AG04450 (cell line): ENCODE results near the gene AMBP. TPM values are rescaled to one million over a fixed set of nuclear protein-coding genes. Genes with fewer than 3 reads are reported as not detected.

Source experiments
- CTCF ChIA-PET: fragments of 300-600, 350-600 bp; formaldehyde crosslinking; extraction: SDS; loops from one replicate; lab custom pipeline; 2022; ENCODE audit warnings: antibody characterized with exemption, inconsistent platforms; lab: Charles Lee
- POLR2A ChIA-PET: fragments of 350-600 bp; formaldehyde crosslinking; extraction: SDS; loops from one replicate; lab custom pipeline; 2021; ENCODE audit warnings: antibody characterized with exemption, inconsistent platforms; lab: Yijun Ruan, JAX
- DNase-seq: peaks from one replicate; pipeline ENCODE4 v3.0.0-alpha.2; 2011; ENCODE audit warnings: low read depth, low spot score
- H3K27ac ChIP-seq: one replicate; pipeline ENCODE4 v1.5.1; 2012; ENCODE audit warnings: low read depth, low read length, control low read depth
- H3K27me3 ChIP-seq: one replicate; pipeline ENCODE4 v1.6.0; 2012; ENCODE audit warnings: low read length; ENCODE audit not compliant: control insufficient read depth, insufficient read depth
- H3K4me3 ChIP-seq: 2 replicates; pipeline ENCODE4 v1.5.1; 2011; ENCODE audit warnings: mild to moderate bottlenecking, low read depth, low read length, control low read depth
- H3K9me3 ChIP-seq: 2 replicates; pipeline ENCODE4 v1.5.1; 2012; ENCODE audit warnings: low read length; ENCODE audit not compliant: control insufficient read depth, insufficient read depth
- CTCF ChIP-seq: IDR thresholded peaks from 2 replicates; pipeline ENCODE4 v1.5.1; 2011; ENCODE audit warnings: low read depth, low read length, control low read depth, inconsistent platforms
- polyA plus RNA-seq: library from polyadenylated mRNA; depleted of rRNA; stranded (reverse); fragments of >200 nt; gene quantifications from 2 replicates; pipeline ENCODE4 v1.2.3, GENCODE V29; 2011

The AMBP gene
- polyA plus RNA-seq, 1 experiment = 0.74 TPM

- no peaks in the 10 kb centered on the region for H3K9me3 ChIP-seq
- ChIA-PET CTCF (no interaction called here), POLR2A (no interaction called here)
- no peak for TF ChIP-seq CTCF
- H3K4me3 ChIP-seq = no peak overlapping the region
- no peaks in the 10 kb centered on the region for H3K27me3 ChIP-seq
- no peak overlapping the region for H3K27ac ChIP-seq
- no peak for DNase-seq
These were observed 48.6 kb downstream of the AMBP start for GRCh38 chr9:114029311-114030170.

- ChIA-PET CTCF (no interaction called here), POLR2A (no interaction called here)
- DNase-seq = no peak
- Histone ChIP-seq H3K9me3 (no peaks in the 10 kb centered on the region), H3K27ac (no peak overlapping the region), H3K27me3 (no peaks in the 10 kb centered on the region), H3K4me3 (no peak overlapping the region)
- no peak for TF ChIP-seq CTCF
These were observed 49.5 kb downstream of the AMBP start for GRCh38 chr9:114028646-114029045.

GRCh38 chr9:114027863-114028465 lies 50.1 kb downstream of the AMBP start:
- Histone ChIP-seq H3K27ac (no peak overlapping the region), H3K27me3 (no peaks in the 10 kb centered on the region), H3K4me3 (no peak overlapping the region), H3K9me3 (no peaks in the 10 kb centered on the region)
- CTCF ChIA-PET = interaction anchor here (0.6 kb wide), 1 partner anchor 106 kb away, joined by 5 read pairs; no protein-coding TSS in a partner anchor
- POLR2A ChIA-PET = no interaction called here
- no peak for TF ChIP-seq CTCF
- DNase-seq = no peak

GRCh38 chr9:114027159-114027862 lies 50.8 kb downstream of the AMBP start:
- Histone ChIP-seq H3K27ac (no peak overlapping the region), H3K9me3 (no peaks in the 10 kb centered on the region), H3K4me3 (no peak overlapping the region), H3K27me3 (no peaks in the 10 kb centered on the region)
- ChIA-PET POLR2A (no interaction called here), CTCF (interaction anchor here (0.6 kb wide), 1 partner anchor 105 kb away, joined by 5 read pairs; no protein-coding TSS in a partner anchor)
- no peak for DNase-seq
- no peak for TF ChIP-seq CTCF

- CTCF ChIA-PET = no interaction called here
- no peak for TF ChIP-seq CTCF
These were observed 51.8 kb downstream of the AMBP start for GRCh38 chr9:114026335-114026734.

More at GRCh38 chr9:114026335-114026734, 51.8 kb downstream of the AMBP start:
- POLR2A ChIA-PET = no interaction called here
- DNase-seq = no peak
- no peaks in the 10 kb centered on the region for H3K9me3 ChIP-seq
- H3K27me3 ChIP-seq = no peaks in the 10 kb centered on the region
- no peak overlapping the region for H3K27ac ChIP-seq
- H3K4me3 ChIP-seq = no peak overlapping the region
